IPS-NIHi7 (cell line): ENCODE measurements around the gene POLR1G.

Experiments used
- DNase-seq: peaks from one replicate; pipeline ENCODE4 v3.0.0; 2012; ENCODE audit warnings: mixed read lengths; ENCODE audit errors: extremely low spot score

POLR1G gene

DNA sequence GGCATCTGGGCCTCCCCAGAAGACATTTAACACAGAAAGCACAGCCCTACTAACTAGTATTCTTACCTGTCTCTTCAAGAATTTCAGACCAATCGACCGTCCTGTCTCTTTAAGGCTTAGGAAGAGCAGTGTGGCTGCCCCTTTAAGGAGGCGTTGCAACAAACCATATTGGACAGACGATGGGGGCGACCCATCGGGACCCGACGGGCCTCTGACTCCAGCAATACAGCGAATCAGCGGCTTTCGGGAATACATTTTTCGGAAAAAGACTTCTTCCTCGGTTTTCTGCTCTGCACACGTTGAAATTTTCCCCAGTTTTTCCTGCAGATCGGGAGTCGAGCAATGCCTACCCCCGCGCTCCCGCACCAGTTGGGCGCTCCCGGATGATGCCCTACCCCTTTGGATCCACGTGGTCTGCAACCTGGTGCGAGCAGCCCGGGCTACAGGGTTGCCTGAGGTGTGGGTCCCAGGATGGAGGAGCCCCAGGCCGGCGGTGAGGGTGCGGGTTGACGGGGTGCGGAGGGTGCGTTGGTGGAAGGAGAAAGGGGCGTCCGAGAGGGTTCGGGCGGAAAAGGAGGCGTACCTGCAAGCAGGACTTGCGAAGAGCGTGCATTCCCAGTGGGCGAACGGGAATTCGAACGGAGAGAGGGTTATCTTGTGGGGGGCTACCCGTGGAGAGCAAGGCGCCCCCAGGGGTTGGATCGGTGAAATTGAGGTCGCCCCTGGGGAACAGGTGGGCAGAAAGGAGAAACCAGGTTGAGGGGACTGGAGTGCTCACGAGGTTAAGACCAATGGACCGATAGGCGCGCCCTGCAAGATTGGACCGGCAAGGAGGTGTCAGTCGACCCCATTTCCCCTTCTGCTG lies at the start of gene POLR1G:
Gene POLR1G (plus strand): TSS at position 419 of the 865 bp plus-strand sequence. CDS start 53 bp downstream, at position 472.
- DNase-seq, result peak; percentile 86

GRCh38 chr19:45356760-45357444 lies 49.5 kb upstream of the POLR1G start:
- DNase-seq, result no peak

DNA sequence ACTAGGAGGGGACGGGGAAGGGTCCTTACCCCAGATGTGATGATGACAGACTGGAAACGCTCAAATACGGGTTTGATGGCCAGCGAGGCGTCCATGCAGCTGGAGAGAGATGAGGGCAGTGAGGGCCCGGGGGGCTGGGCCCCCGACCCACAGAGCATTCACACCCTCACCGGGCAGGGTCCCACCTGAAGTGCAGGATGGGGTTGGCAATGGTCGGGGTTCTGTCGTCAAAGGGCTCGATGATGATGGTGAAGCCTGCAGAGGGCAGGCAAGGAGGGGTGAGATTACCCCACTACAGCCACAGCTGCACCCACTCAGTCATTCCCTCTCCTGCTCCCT lies 49.0 kb upstream of the POLR1G start:
- no peak for DNase-seq

GRCh38 chr19:45358213-45358792 lies 48.1 kb upstream of the POLR1G start:
- DNase-seq, result no peak

DNA sequence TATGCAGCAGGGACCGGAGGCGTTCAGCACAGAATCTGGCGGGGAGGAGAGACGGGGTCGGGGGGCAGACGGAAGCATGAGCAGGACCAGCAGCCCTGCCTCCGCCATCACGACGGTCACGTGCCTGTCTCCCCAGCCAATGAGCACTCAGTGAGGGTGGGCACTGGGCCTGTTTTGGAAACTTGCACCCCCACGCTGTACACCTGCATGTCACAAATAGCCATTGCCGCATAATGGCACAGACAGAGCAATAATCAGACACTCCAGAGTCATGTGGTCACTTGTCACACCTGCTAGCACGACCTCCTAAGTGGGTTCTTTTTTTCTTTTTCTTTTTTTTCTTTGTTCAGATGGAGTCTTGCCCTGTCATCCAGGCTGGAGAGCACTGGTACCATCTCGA lies 44.8 kb upstream of the POLR1G start:
- DNase-seq, result no peak

DNA sequence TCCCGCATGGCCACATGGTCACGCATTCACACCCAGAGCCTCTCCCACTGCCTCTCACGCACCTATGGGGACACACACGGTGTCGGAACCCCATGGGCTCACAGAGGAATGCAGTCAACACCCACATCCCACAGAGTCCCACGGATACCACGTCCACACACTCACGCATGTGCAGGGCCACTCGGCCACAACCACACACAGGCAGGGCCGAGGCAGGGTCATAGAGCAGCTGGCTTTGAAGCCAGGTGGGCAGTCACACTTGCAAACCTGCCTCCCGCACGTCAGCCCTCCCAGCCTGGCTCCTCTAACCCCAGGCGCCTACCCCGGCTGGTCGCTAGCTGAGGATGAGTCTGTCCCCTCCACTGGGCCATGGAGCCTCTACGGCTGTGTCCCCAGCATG lies 44.2 kb upstream of the POLR1G start:
- no peak for DNase-seq

DNA sequence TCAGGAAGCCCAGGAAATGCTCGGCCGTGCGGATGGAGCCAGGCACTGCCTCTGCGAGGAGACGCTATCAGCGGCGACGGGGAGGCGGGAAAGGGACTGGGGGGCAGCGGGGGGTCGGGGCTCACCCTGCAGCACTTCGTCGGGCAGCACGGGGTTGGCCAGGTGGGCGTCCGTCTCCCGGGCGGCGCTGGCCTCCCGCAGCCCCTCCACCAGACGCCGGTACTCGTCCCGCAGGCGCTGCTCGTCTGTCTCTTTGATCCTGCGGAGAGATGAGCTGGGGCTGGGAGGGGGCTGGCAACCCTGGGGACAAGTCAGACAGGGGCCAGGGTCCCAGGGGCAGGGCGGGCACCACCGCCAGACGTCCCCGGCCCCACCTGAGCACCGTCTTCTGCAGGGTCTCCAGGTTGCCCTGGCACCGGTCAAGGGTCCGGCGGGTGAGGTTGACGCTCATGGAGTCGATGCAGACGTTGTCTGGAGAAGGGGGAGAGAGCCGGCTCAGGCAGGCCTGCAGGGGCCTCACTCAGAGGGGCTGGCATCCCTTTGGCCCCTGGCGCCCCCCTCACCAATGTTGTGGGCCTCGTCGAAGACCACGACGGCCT lies 42.5 kb upstream of the POLR1G start:
- no peak for DNase-seq

GRCh38 chr19:45364696-45365095 lies 41.7 kb upstream of the POLR1G start:
- DNase-seq, result no peak

DNA sequence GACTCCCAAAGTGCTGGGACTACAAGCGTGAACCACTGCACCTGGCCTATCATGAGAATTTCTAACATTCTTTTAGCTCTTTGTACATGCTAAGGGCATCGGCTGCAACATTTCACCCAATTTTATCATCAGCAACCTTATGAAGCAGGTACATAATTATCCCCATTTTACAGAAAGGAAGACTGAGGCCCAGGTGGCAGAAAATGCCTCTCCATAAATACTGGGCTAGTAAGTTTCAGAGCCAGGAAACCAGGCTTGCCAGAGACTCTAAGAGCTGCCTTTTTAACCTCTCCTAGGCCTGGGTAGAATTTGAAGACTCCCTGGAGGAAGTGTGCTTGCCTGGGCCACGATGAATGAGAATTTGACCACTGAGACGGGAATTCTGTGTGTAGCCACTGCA lies 38.3 kb upstream of the POLR1G start:
- DNase-seq, result no peak

DNA sequence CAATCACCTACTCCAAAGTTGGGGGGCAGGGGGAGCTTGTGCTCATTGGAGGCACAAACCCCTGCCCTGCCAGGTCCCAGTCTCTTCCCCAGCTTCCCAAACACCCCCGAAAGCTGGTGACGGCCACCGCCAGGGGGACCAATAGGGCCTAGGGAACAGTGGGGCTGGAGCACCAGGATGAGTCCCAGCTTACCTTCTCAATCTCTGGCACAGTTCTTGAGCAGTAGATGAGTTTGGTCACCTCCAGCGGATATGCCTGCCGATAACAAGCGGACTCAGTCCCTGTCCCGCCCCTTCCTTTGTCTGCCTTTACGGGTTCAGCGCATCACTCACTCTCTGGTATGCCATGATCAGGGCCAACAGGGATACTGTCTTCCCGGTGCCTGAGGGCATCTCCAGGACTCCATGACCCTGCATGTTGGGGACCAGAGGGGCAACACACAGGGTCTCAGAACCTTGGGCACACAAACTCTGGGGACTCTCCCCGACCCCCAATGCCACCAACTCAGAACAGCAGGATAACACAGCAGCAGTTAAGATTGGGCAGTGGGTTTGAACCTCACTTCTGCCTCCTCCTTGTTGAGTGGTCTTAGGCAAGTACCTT lies 37.6 kb upstream of the POLR1G start:
- no peak for DNase-seq

DNA sequence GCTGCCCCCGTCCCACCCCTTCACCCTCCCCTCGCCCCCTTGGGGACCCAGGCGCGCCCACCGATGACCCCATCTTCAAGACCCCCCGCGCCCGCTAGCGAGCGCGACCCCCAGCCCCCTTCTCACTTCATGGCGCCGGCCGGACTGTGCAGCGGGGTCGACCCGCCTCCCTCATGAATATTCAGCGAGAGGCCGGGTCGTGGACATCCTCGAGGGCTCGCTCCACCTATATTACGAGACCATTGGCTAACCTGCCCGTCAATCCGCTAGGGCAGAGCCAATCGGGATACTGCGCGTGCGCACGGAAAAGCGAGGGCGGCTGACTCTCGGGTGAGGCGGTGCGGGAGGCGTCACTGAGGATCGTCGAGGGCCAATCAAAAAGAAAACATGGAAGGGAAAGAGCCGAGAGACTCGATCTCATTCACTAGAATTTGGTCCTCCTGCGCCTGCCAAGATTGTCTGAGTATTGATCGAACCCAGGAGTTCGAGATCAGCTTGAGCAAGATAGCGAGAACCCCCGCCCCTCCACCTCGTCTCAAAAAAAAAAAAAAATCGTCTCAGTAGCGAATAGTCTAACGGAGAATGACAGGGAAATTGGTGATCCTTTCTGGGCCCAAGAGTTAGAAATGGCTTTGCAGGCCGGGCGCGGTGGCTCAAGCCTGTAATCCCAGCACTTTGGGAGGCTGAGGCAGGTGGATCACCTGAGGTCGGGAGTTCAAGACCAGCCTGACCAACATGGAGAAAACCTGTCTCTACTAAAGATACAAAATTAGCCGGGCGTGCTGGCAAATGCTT lies 35.8 kb upstream of the POLR1G start, which contains the start of gene ERCC2:
Gene ERCC2 (minus strand): TSS at position 164 of the 795 bp plus-strand sequence. CDS start 33 bp downstream, at position 131.
- peak; percentile 100 for DNase-seq

- DNase-seq, result peak; percentile 76
Measured at GRCh38 chr19:45376045-45376724, 30.3 kb upstream of the POLR1G start.

DNA sequence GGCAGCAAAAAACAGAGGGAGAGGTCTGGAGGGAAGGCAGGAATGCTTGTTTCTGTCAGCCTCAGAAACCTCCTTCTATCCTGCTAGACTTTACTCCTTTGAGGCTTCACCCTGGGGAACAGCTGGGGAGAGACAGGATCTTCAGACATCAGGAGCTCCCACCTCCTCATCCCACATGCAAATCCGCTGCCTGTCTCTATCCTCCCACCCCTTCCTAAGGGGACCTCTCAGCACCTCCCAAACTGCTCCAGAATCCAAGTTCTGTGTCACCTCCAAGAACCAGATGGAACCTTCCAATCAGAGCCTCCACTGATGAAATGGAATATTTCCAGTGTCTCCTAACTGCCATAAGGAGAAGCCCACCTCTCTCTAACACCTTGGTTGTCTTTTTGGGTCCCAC lies 26.3 kb upstream of the POLR1G start:
- no peak for DNase-seq

- no peak for DNase-seq
Measured at GRCh38 chr19:45382426-45382825, 24.0 kb upstream of the POLR1G start.

GRCh38 chr19:45385392-45386221 lies 20.8 kb upstream of the POLR1G start:
- peak; percentile 47 for DNase-seq

GRCh38 chr19:45391346-45391745 lies 15.1 kb upstream of the POLR1G start:
- DNase-seq, result no peak

DNA sequence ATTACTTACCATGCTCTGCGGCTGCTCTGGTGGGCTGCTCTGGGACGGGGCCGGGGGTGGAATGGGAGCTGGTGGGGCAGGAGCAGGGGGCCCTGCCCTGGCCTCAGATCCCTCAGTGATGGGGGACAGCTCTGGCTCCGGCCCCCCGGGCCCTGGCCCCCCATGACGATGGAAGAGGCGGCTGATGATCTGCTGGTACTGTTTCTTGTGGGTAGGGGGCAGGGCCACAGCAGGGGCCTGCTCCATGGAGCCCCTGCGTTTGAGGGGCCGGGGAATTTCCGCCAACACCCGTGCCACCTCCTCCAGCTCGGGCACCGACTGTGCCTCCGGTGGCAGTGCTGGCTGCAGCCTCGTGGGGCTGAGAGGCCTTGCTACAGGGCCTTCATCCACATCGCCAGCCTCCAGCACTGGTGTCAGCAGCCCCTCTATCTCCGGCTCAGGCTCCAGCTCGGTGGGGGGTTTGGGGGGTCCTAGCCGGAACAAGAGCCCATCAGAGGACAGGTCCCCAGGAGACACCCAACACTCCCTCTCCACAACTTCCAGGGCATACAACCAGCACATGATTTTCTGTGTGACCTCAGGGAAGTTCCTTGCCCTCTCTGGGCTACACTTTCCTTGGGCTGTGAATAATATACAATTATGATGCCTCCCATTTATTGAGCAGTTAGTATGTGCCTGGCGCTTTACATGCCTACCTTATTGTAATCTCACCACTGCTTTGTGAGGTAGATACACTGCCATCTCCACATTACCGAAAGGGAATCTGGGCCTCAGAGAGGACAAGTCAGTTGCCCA lies 14.4 kb upstream of the POLR1G start:
- DNase-seq, result no peak

DNA sequence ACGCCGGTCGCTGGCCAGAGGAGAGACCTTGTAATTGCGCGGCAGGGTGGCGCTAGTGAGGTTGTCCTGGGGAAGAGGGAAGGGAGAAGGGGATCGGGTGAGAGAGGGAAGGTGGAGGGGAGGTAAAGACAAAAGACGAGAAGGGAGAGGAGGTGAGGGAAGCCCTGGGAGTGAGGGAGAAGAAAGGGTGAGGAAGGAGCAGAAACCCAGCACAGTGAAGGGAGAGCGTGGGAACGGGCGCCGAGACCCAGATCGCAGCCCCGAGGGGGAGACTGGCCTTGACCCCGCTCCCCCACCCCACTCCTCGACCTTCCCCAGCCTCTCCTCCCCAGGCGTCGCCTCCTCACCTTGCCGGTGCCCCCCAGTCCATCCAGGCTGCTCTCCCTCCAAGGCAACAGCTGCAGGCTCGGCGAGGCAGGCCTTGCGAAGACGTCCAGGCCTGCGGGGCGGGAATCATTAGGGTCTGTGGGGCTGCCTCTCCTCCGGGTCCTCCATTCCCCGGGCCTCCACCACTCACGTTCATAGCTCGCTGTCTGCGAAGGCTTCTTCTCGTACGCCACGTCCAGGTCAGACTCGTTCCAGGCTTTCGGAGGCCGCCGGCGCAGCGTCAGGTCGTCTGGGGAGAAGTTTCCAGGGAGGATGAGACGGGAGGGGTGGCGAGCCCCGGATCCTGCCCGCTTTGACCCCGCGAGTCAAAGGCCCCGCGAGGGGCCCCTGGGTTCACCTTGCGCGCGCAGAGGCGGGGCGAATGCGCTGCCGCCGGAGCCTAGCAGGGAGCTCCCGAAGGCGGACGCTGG lies 10.4 kb upstream of the POLR1G start:
- peak; percentile 57 for DNase-seq
